HEK293 (cell line): ENCODE data around the gene IRAK3.
A peak's percentile ranks its signal among the peaks of the same experiment; 100 is the strongest.

ENCODE experiments used
- EGR2 ChIP-seq: fragments of 450-650 bp; formaldehyde crosslinking; IDR thresholded peaks from 2 replicates; pipeline ENCODE4 v1.5.1; 2016; ENCODE audit warnings: low read depth, missing biosample characterization, missing genetic modification characterization
- GFI1B ChIP-seq: fragments of 450-650 bp; formaldehyde crosslinking; IDR thresholded peaks from 2 replicates; pipeline ENCODE4 v1.5.1; 2016; ENCODE audit warnings: missing biosample characterization, missing genetic modification characterization
- HIC1 ChIP-seq: fragments of 450-650 bp; formaldehyde crosslinking; IDR thresholded peaks from 2 replicates; pipeline ENCODE4 v1.5.1; 2016; ENCODE audit warnings: missing biosample characterization, missing genetic modification characterization
- PRDM10 ChIP-seq: fragments of 450-650 bp; formaldehyde crosslinking; IDR thresholded peaks from 2 replicates; pipeline ENCODE4 v1.5.1; 2016; ENCODE audit warnings: missing biosample characterization, missing genetic modification characterization
- SCRT1 ChIP-seq: fragments of 450-650 bp; formaldehyde crosslinking; IDR thresholded peaks from 2 replicates; pipeline ENCODE4 v1.5.1; 2016; ENCODE audit warnings: missing biosample characterization, missing genetic modification characterization, borderline replicate concordance
- SP3 ChIP-seq: fragments of 450-650 bp; formaldehyde crosslinking; IDR thresholded peaks from 2 replicates; pipeline ENCODE4 v1.5.1; 2016; ENCODE audit warnings: missing biosample characterization, missing genetic modification characterization
- YY1 ChIP-seq: fragments of 450-650 bp; formaldehyde crosslinking; IDR thresholded peaks from 2 replicates; pipeline ENCODE4 v1.5.1; 2018; ENCODE audit warnings: missing biosample characterization, missing genetic modification characterization
- ZBTB48 ChIP-seq: fragments of 450-650 bp; formaldehyde crosslinking; IDR thresholded peaks from 2 replicates; pipeline ENCODE4 v1.5.1; 2016; ENCODE audit warnings: missing biosample characterization, missing genetic modification characterization
- ZBTB7A ChIP-seq: fragments of 450-650 bp; formaldehyde crosslinking; IDR thresholded peaks from 2 replicates; pipeline ENCODE4 v1.5.1; 2016; ENCODE audit warnings: low read depth, missing biosample characterization, missing genetic modification characterization
- ZFHX2 ChIP-seq: fragments of 450-650 bp; formaldehyde crosslinking; conservative IDR thresholded peaks from 2 replicates; pipeline ENCODE4 v1.5.1; 2016; ENCODE audit warnings: missing biosample characterization, missing genetic modification characterization
- ZIC2 ChIP-seq: fragments of 450-650 bp; formaldehyde crosslinking; IDR thresholded peaks from 2 replicates; pipeline ENCODE4 v1.5.1; 2016; ENCODE audit warnings: missing biosample characterization, missing genetic modification characterization
- ZNF146 ChIP-seq: fragments of 450-650 bp; formaldehyde crosslinking; IDR thresholded peaks from 2 replicates; pipeline ENCODE4 v1.5.1; 2016; ENCODE audit warnings: missing biosample characterization, missing genetic modification characterization
- ZNF221 ChIP-seq: fragments of 450-650 bp; formaldehyde crosslinking; IDR thresholded peaks from 2 replicates; pipeline ENCODE4 v1.5.1; 2017; ENCODE audit warnings: missing biosample characterization, missing genetic modification characterization, borderline replicate concordance
- ZNF24 ChIP-seq: fragments of 450-650 bp; formaldehyde crosslinking; IDR thresholded peaks from 2 replicates; pipeline ENCODE4 v1.5.1; 2016; ENCODE audit warnings: missing biosample characterization, missing genetic modification characterization
- ZNF324 ChIP-seq: fragments of 450-650 bp; formaldehyde crosslinking; IDR thresholded peaks from 2 replicates; pipeline ENCODE4 v1.5.1; 2016; ENCODE audit warnings: missing biosample characterization, missing genetic modification characterization
- ZNF398 ChIP-seq: fragments of 450-650 bp; formaldehyde crosslinking; IDR thresholded peaks from 2 replicates; pipeline ENCODE4 v1.5.1; 2017; ENCODE audit warnings: missing biosample characterization, missing genetic modification characterization
- ZNF501 ChIP-seq: fragments of 450-650 bp; formaldehyde crosslinking; IDR thresholded peaks from 2 replicates; pipeline ENCODE4 v1.5.1; 2016; ENCODE audit warnings: missing biosample characterization, missing genetic modification characterization
- ZNF518A ChIP-seq: fragments of 450-650 bp; formaldehyde crosslinking; conservative IDR thresholded peaks from 2 replicates; pipeline ENCODE4 v1.5.1; 2016; ENCODE audit warnings: low read depth, missing biosample characterization, missing genetic modification characterization
- ZNF580 ChIP-seq: fragments of 450-650 bp; formaldehyde crosslinking; IDR thresholded peaks from 2 replicates; pipeline ENCODE4 v1.5.1; 2016; ENCODE audit warnings: missing biosample characterization, missing genetic modification characterization
- ZNF704 ChIP-seq: fragments of 450-650 bp; formaldehyde crosslinking; IDR thresholded peaks from 2 replicates; pipeline ENCODE4 v1.5.1; 2016; ENCODE audit warnings: missing biosample characterization, missing genetic modification characterization
- ZNF76 ChIP-seq: fragments of 450-650 bp; formaldehyde crosslinking; IDR thresholded peaks from 2 replicates; pipeline ENCODE4; 2016; ENCODE audit warnings: low read depth, missing biosample characterization, missing genetic modification characterization, borderline replicate concordance
- ZNF843 ChIP-seq: fragments of 450-650 bp; formaldehyde crosslinking; IDR thresholded peaks from 2 replicates; pipeline ENCODE4 v1.5.1; 2016; ENCODE audit warnings: missing biosample characterization, missing genetic modification characterization
- ZSCAN23 ChIP-seq: fragments of 450-650 bp; formaldehyde crosslinking; IDR thresholded peaks from 2 replicates; pipeline ENCODE4 v1.5.1; 2016; ENCODE audit warnings: missing biosample characterization, missing genetic modification characterization
- ZXDB ChIP-seq: fragments of 450-650 bp; formaldehyde crosslinking; IDR thresholded peaks from 2 replicates; pipeline ENCODE4 v1.5.1; 2016; ENCODE audit warnings: missing biosample characterization, missing genetic modification characterization

IRAK3 gene

GRCh38 chr12:66169221-66170170 lies 19.5 kb upstream of the IRAK3 start, which contains the start of gene TMBIM4 (continued):
- TF ChIP-seq ZNF704 (tag by site-specific recombination) (0 out of 2 replicates have a peak, but pooled peaks have one; percentile 10), ZNF398 (tag by site-specific recombination) (peak; percentile 88), ZNF580 (tag by site-specific recombination) (peak; percentile 89), SCRT1 (tag by site-specific recombination) (peak; percentile 96), EGR2 (tag by site-specific recombination) (peak; percentile 32; the same call in 1 of the 2 replicates), ZNF24 (peak; percentile 74), ZSCAN23 (peak; percentile 72; the same call in 1 of the 2 replicates), ZFHX2 (peak; percentile 78), ZXDB (tag by site-specific recombination) (peak; percentile 94), ZBTB7A (tag by site-specific recombination) (peak; percentile 86; the same call in 1 of the 2 replicates), ZNF501 (peak; percentile 95), GFI1B (no peak; the same call in none of the 2 replicates), HIC1 (tag by site-specific recombination) (peak; percentile 74), SP3 (tag by site-specific recombination) (peak; percentile 85), ZNF843 (tag by site-specific recombination) (peak; percentile 69; the same call in 1 of the 2 replicates), ZNF146 (peak; percentile 20; the same call in 1 of the 2 replicates), ZBTB48 (peak; percentile 86), ZIC2 (peak; percentile 85), ZNF221 (tag by site-specific recombination) (0 out of 2 replicates have a peak, but pooled peaks have one; percentile 62), YY1 (tag by site-specific recombination) (peak; percentile 98), PRDM10 (tag by site-specific recombination) (peak; percentile 94), ZNF324 (tag by site-specific recombination) (peak; percentile 91), ZNF76 (tag by site-specific recombination) (peak; percentile 91), ZNF518A (tag by site-specific recombination) (peak; percentile 85)
